ENCODE data around the gene SF3B6.

SF3B6 gene

GRCh38 chr2:24117902-24118301, 41.8 kb upstream of the SF3B6 start:
- Histone ChIP-seq H3K4me3 (replicated peaks; ENCODE audit: insufficient read depth, low read length) (no peak overlapping the region), H3K27ac (replicated peaks) (no peak overlapping the region), H3K27me3 (ENCODE audit: insufficient read depth, poor library complexity, severe bottlenecking) (no peaks in the 10 kb centered on the region)
- no peak for DNase-seq (ENCODE audit: low read depth in 1 of 2, low spot score in 1 of 2)
- no peak for TF ChIP-seq POLR2AphosphoS5 (IDR thresholded peaks at IDR 0.05; ENCODE audit: low read depth)
- no peak for TF ChIP-seq CTCF (IDR thresholded peaks at IDR 0.05; ENCODE audit: insufficient read depth, low read length)
- TF ChIP-seq REST (IDR thresholded peaks at IDR 0.05; ENCODE audit: insufficient replicate concordance, low read depth), result no peak
- TF ChIP-seq SPI1 (IDR thresholded peaks at IDR 0.05; ENCODE audit: borderline replicate concordance, low read depth), result no peak
- no peak for TF ChIP-seq GABPA (IDR thresholded peaks at IDR 0.05; ENCODE audit: low read depth)

GRCh38 chr2:24115057-24115456, 38.9 kb upstream of the SF3B6 start:
- TF ChIP-seq SPI1 (IDR thresholded peaks at IDR 0.05; ENCODE audit: borderline replicate concordance, low read depth) (no peak), POLR2AphosphoS5 (IDR thresholded peaks at IDR 0.05; ENCODE audit: low read depth) (no peak), CTCF (IDR thresholded peaks at IDR 0.05; ENCODE audit: insufficient read depth, low read length) (no peak), GABPA (IDR thresholded peaks at IDR 0.05; ENCODE audit: low read depth) (no peak), REST (IDR thresholded peaks at IDR 0.05; ENCODE audit: insufficient replicate concordance, low read depth) (no peak)
- Histone ChIP-seq H3K27me3 (ENCODE audit: insufficient read depth, poor library complexity, severe bottlenecking) (no peaks in the 10 kb centered on the region), H3K27ac (replicated peaks) (no peak overlapping the region), H3K4me3 (replicated peaks; ENCODE audit: insufficient read depth, low read length) (no peak overlapping the region)
- DNase-seq (ENCODE audit: low read depth in 1 of 2, low spot score in 1 of 2), result no peak

GRCh38 chr2:24111407-24111901, 35.3 kb upstream of the SF3B6 start:
- Histone ChIP-seq H3K27ac (replicated peaks) (no peak overlapping the region), H3K4me3 (replicated peaks; ENCODE audit: insufficient read depth, low read length) (no peak overlapping the region), H3K27me3 (ENCODE audit: insufficient read depth, poor library complexity, severe bottlenecking) (no peaks in the 10 kb centered on the region)
- no peak for DNase-seq (ENCODE audit: low read depth in 1 of 2, low spot score in 1 of 2)
- no peak for TF ChIP-seq SPI1 (IDR thresholded peaks at IDR 0.05; ENCODE audit: borderline replicate concordance, low read depth)
- no peak for TF ChIP-seq GABPA (IDR thresholded peaks at IDR 0.05; ENCODE audit: low read depth)
- TF ChIP-seq POLR2AphosphoS5 (IDR thresholded peaks at IDR 0.05; ENCODE audit: low read depth), result no peak
- TF ChIP-seq REST (IDR thresholded peaks at IDR 0.05; ENCODE audit: insufficient replicate concordance, low read depth), result no peak
- no peak for TF ChIP-seq CTCF (IDR thresholded peaks at IDR 0.05; ENCODE audit: insufficient read depth, low read length)

All from HL-60 (cell line).